ENCODE results near the gene ANXA11.
"Not testable (repeated sequence)": the region's sequence is repeated elsewhere in the genome, so short reads cannot be mapped to it uniquely, and the experiment has no call there.

The ANXA11 gene

GRCh38 chr10:80205477-80206276 lies at the start of gene ANXA11:
Gene ANXA11 (minus strand): TSS chr10:80205537. CDS start chr10:80172861, 32,676 bp downstream.
- DNase-seq = peak; percentile 52

- DNase-seq = not testable (repeated sequence)
These were observed 49.4 kb upstream of the ANXA11 start for GRCh38 chr10:80254726-80255125.

GRCh38 chr10:80253963-80254271 lies 48.6 kb upstream of the ANXA11 start:
- not testable (repeated sequence) for DNase-seq

- DNase-seq = no peak
These were observed 48.1 kb upstream of the ANXA11 start for GRCh38 chr10:80253266-80253962.

- no peak for DNase-seq
These were observed 47.1 kb upstream of the ANXA11 start for GRCh38 chr10:80252296-80252887.

- not testable (repeated sequence) for DNase-seq
These were observed 46.5 kb upstream of the ANXA11 start for GRCh38 chr10:80251703-80252280.

GRCh38 chr10:80250399-80250798 lies 45.1 kb upstream of the ANXA11 start:
- DNase-seq = not testable (repeated sequence)

- DNase-seq = not testable (repeated sequence)
These were observed 44.6 kb upstream of the ANXA11 start for GRCh38 chr10:80249906-80250305.

- DNase-seq = not testable (repeated sequence)
These were observed 42.3 kb upstream of the ANXA11 start for GRCh38 chr10:80247611-80248010.

- not testable (repeated sequence) for DNase-seq
These were observed 39.0 kb upstream of the ANXA11 start for GRCh38 chr10:80244371-80244770.

- not testable (repeated sequence) for DNase-seq
These were observed 37.0 kb upstream of the ANXA11 start for GRCh38 chr10:80242341-80242740.

GRCh38 chr10:80236457-80236856 lies 31.1 kb upstream of the ANXA11 start:
- not testable (repeated sequence) for DNase-seq

- not testable (repeated sequence) for DNase-seq
These were observed 29.2 kb upstream of the ANXA11 start for GRCh38 chr10:80234331-80235235.

GRCh38 chr10:80233871-80234270 lies 28.5 kb upstream of the ANXA11 start:
- not testable (repeated sequence) for DNase-seq

- not testable (repeated sequence) for DNase-seq
These were observed 21.4 kb upstream of the ANXA11 start for GRCh38 chr10:80226723-80227122.

- not testable (repeated sequence) for DNase-seq
These were observed 17.7 kb upstream of the ANXA11 start for GRCh38 chr10:80223031-80223419.

- DNase-seq = not testable (repeated sequence)
These were observed 13.5 kb upstream of the ANXA11 start for GRCh38 chr10:80218878-80219277.

GRCh38 chr10:80214368-80214982 lies 9.1 kb upstream of the ANXA11 start:
- DNase-seq = not testable (repeated sequence)

- DNase-seq = not testable (repeated sequence)
These were observed 7.3 kb upstream of the ANXA11 start for GRCh38 chr10:80212535-80213115.

- no peak for DNase-seq
These were observed 6.4 kb upstream of the ANXA11 start for GRCh38 chr10:80211786-80212185.

GRCh38 chr10:80210259-80210658 lies 4.9 kb upstream of the ANXA11 start:
- DNase-seq = no peak

All from NCI-H1092 treated with DMSO at 0.1 percent for 48 hours (cell line).